Mesenteric fat pad (tissue), 1 donor: ENCODE data around the gene SEC22B. TPM values are rescaled to one million over a fixed set of nuclear protein-coding genes. Genes with fewer than 3 reads are reported as not detected.
A peak's percentile ranks its signal among the peaks of the same experiment; 100 is the strongest.
"Not testable (repeated sequence)": the region's sequence is repeated elsewhere in the genome, so short reads cannot be mapped to it uniquely, and the experiment has no call there.

ENCODE experiments used
- DNase-seq: peaks from one replicate; pipeline ENCODE4 v3.0.0-alpha.2; 2020; ENCODE audit warnings: low spot score
- long read RNA-seq: library from polyadenylated mRNA; unstranded; transcript quantifications from one replicate; pipeline ENCODE4 v2.0.0, GENCODE V29; 2020
- total RNA-seq: library from RNA; stranded (reverse); fragmentation: NEBNext Ultra II Directional; extraction: Animal tissue kit (Norgen Biotek cat#: 25700); gene quantifications from one replicate; pipeline ENCODE4 v1.2.1, GENCODE V29; 2021
- donor health status: DM: yes; HTN: yes; CAD: no.

Gene SEC22B
- total RNA-seq: 35.1 TPM
- long read RNA-seq, full-length matches to known transcripts: 223 of 263 reads
- long read RNA-seq, partial matches to known transcripts: 11 of 263 reads
- long read RNA-seq, other reads (novel, unspliced or antisense): 29 of 263 reads

DNA sequence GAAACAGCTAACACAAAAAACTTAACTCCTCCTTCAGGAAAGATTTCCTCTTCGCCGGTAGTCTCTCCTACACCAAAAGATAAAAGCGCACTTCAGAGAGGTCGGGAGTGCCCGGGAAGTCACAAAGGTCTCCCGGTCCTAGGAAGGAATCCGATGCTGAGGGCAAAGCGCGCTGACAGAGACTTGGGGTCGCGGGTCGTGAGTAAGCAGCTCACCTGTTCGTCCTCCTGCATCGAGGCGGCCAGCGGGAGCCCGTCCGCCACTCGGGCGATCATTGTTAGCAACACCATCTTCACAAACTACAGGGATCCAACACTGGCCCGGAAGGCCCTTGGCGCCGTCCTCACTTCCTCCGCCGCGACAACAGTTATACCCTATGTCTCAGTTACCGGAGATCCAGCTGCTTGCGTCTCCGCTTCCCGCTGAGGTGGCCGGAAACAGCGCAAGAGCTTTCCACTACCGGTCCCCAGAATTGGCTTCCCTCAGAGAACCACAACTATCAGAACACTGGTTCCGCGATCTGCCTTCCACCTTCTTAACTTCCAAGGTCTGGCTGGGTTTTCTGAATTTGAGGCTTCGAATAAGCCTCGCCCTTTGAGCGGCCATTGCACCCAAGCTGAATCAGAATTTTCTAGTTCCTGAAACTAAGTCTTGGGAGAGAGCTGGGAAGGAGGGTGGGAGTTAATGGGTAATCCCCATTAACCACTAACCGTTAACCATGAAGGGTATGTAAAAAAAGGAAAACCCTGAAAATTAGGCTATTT, at the start of gene SEC22B:
SEC22B (minus strand) TSS at position 429 of the 764 bp plus-strand sequence; CDS start at position 290, 139 bp downstream.
- DNase-seq: peak; percentile 93

DNA sequence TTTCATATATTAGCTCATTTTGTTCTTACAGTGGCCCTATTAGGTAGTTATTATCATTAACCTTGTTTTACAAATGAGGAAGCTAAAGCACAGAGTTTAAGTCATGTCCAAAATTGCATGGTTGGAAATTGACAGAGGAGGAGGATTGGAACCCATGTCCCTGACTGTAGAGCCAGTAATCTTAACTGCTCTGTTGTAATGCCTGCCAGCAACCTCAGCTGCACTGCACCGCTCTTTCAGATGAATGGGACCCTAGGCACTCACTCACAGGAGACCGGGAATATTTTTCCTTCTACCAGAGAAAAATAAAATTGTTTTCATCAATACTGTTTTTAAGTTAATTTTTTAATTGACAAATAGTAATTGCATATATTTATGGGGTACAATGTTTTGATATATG, 41.6 kb upstream of the SEC22B start:
- not testable (repeated sequence) for DNase-seq

DNA sequence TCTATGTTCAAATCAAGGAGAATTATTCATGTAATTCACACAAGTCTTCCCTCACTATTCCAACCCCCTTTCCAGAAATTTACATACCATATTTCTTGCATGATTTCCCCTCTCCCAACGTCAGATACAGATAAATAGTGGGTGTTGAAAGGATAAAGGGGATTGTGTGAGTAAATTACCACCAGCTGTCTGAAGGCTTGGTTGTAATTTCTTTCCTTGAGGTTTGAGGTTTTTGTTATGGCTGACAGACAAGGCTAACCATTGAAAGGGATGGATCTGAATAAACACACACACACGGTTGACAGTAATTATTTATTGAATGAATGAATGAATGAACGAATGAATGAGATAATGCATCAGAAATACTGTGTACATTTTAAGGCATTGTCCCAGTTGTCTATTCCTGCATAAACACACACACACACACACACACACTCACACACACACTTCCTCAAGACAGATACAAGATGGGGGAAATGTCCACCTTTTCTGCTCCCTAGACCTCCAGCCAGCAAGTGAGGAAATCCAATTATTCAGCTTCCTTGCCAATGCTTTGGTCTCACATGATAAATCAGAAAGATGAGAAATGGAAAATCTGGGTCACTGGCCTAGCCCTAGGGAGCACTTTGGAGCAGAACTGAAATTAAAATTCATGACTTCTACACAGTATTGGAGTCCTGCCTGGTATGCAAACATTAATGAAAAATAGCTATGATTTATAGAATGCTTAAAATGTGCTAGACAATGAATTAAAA, 41.0 kb upstream of the SEC22B start:
- not testable (repeated sequence) for DNase-seq

DNA sequence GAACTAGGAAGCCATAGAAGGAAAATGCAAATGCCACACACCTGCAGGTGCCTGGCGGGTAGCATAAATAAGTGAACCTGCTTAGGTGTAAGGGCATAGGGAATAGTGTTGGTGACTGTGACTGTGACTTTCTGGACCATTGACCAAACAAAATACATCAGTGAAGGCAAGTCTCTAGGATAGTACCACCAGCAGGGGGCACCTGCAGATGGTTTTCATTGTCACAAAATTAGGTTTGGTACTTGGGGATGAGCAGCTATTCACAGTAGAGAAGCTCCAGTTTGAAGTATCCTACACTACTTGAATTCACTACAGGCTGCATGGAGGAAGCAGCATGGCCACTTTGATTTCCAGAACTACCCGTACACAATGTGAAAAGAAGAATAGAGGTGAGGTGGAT, 37.3 kb upstream of the SEC22B start:
- not testable (repeated sequence) for DNase-seq

DNA sequence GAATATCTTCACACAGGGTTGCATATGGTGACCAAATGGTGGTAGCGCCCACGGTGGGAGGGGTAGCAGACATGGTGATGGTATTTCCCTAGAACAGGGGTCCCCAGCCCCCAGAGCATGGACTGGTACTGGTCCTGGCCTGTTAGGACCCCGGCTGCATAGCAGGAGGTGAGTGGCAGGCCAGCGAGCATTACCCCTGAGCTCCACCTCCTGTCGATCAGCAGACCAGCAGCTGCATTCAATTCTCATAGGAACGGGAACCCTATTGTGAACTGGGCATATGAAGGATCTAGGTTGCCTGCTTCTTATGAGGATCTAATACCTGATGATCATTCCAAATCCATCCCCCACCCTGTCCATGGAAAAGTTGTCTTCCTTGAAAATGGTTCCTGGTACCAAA, 34.4 kb upstream of the SEC22B start:
- not testable (repeated sequence) for DNase-seq

DNA sequence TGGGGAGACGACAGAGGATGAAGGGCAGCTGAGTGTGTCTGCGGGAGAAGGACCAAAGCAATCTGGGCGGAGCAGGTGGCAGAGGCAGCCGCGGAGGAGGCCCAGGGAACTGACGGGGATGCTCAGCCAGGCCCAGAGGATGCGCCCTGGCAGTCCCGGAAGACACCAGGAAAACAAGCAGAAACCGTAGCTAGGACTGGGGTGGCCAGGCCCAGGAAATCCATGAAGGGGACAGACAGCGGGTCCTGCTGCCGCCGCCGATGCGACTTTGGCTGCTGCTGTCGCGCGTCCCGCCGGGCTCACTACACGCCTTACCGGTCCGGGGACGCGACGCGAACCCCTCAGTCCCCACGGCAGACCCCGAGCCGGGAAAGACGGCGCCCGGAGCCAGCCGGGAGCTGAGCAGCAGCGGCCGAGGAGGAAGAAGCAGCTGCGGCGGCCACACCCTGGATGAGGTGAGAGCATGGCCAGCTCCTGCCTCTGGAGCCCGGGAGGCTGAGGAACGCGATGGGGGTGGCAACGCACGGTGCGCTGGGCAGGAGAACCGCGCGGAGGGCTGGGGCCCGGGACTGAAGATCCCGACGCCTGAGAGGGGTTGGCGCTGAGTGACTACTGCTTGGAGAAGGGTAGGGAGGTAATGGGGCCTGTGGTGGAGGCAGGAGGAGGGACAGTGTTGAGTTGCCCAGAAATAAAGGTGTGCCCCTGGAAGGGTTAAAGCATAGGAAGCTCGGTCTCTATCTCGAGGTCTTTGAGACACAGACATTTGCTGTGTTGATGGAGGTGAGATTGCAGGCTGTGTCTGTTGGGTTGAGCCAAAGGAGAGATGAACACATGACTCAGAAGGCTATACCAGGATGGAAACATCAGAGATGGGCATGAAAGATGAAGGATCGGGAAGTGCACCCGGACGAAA, 20.8 kb upstream of the SEC22B start:
- DNase-seq: peak; percentile 82

DNA sequence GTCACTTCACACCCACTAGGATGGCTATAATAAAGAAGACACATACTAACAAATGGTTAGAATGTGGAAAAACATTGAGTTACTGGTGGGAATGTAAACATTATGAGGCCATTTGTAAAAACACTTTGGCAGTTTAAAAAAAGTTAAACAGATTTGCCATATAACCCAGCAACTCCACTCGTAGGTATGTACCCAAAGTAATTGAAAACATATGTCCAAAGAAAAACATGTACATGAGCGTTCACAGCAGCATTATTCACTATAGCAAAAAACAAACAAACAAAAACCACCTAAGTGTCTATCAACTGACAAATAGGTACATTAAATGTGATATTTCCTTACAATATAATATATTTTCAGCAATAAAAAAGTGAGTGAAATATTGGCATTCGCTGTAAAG, 12.3 kb upstream of the SEC22B start:
- DNase-seq: not testable (repeated sequence)

DNA sequence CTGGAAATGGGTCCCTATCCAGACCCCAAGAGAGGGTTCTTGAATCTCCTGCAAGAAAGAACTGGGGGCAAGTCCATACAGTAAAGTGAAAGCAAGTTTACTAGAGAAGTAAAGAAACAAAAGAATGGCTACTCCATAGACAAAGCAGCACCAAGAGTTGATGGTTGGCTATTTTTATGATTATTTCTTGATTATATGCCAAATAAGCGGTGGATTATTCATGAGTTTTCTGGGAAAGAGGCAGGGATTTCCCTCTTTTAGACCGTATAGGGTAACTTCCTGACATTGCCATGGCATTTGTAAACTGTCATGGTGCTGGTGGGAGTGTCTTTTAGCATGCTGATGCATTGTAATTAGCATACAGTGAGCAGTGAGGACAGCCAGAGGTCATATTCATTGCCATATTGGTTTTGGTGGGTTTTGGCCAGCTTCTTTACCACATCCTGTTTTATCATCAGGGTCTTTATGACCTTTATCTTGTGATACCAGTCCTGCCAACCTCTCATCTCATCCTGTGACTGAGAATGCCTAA, 5.9 kb upstream of the SEC22B start:
- DNase-seq: not testable (repeated sequence)

DNA sequence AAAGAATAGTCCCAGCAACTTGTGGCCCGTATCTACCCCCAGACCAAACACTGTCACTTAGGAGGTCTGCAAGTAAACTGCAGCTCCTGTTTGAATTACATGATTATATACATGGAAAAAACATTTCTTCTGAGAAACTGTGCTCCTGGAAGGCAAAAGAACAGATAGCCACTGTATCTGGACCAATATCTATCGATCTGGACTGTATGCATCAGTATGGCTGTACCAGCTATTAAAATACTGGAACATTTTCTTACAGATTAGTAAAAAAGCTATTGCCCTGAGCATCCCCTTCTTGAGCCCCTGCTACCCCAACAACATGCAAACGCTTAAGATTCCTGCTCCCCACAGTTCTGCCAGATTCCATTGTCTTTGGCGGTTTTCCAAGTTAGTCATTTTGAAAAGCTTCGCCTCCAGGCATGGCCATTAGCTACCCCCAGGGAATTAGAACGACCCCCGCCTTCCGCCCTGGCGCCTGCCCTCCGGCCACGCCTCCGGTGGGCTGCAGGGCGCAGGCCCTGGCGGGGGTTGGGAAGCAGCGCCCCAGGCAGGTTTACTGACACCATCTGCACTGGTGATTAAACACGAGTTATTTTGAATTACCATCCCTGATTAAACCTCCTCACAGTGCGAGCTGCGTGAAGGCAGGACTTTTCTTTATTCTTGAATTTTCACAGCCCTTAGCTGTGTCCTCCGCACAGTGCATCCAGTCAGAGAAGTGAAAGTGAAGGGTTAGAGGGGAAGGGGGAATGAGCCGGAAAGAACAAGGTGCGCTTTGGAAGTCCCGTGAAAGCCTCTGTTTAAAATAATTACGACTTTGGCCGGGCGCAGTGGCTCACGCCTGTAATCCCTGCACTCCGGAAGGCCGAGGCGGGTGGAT, 3.7 kb upstream of the SEC22B start:
- DNase-seq: peak; percentile 72

DNA sequence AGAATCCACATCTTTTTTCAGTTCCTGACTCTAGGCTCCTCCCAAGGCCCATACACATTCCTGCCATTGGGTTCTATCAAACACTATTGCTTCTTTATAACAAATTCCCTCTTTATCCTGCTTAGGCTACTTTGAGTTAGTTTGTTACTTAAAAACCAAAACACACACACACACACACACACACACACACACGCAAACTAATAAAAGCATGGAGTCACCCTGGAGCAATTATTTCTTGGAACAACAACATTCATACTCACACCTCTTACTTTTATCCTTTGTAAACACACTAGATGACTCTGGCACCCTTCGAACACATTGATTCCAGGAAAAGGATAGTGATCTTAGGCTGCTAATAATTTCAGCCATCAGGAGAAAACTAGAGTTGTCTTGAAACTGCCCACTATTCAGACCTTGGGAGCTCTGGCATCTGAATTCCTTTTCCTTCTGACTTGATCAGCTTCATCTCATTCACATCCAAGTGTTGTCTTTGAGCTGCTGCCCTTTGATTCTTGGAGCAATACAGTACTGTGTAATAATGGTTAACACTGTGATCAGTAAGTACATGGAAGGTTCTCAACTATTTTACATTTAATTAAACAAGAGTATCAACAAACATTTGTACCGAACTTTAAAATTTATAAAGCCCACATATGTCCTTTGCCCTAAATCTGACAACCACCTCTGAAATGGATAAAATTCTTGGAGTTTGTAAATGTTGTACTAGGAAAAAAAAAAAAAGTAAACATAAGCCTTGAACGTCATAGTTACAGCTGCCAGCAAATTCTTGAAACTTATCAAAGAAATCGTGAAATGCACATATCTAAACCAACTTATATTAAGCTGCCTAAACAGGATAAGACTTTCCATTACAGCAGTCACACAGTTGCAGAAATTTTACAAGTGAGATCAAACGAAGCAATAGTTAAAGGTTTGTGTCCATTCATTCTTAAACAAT, 2.8 kb upstream of the SEC22B start:
- DNase-seq: no peak

DNA sequence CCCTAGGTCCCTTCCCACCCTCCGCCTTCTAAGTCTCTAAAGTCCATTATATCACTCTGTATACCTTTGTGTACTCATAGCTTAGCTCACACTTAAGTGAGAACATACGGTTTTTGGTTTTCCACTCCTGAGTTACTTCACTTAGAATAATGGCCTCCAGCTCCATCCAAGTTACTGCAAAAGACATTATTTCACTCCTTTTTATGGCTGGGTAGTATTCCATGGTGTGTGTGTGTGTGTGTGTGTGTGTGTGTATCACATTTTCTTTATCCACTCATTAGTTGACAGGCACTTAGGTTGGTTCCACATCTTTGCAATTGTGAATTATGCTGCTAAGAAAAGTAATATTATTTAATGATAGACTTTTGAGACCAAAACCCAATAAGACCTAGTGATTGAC, 1.7 kb upstream of the SEC22B start:
- DNase-seq: not testable (repeated sequence)

DNA sequence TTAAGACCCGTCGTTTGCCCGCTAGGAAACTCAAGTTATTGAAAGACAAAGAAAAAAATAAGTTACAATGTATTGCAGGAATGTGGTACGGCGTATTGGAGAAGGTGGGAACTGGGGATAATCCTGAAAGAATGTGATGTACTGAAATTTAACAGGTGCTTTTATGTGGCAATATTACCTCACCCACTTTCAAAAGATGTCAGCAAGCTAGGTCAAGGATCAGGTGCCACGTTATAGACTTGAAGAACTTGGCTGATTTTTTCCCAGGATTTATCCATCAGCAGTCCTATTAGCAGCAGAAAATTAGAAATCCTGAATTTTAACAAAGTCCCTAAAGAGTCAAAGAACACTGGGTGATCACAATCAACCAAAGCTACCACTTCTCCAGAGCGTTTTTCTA, 632 bp downstream of the SEC22B start:
- not testable (repeated sequence) for DNase-seq

DNA sequence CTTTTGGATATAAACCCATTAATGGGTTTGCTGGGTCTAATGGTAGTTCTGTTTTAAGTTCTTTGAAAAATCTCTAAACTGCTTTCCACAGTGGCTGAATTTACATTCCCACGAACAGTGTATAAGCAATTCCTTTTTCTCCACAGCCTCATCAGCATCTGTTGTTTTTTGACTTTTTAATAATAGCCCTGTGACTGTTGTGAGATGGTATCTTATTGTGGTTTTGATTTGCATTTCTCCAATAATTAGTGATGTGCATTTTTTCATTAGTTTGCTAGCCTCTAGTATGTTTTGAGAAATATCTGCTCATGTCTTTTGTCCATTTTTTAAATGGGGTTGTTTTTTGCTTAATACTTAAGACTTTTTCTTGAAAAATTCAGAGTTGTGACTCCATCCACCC, 11.6 kb downstream of the SEC22B start:
- not testable (repeated sequence) for DNase-seq

DNA sequence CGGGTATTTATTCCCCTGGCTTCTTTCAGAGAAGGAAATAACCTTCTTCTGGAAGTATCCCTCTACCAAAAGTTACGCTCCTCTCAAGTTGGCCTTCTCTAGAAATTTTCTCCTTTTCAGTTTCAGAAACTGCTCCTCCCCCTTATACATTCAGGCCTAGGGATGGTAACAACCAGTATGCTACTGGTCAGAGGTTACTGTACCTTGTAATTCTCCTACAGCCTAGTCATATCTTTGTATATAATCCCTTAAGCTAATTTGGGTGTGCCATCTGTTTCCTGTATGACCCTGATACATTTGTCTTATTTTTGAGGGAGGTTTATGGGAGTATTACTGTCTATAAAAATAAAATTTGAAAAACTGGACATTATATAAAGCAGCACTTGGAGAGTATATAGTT, 14.3 kb downstream of the SEC22B start:
- not testable (repeated sequence) for DNase-seq

DNA sequence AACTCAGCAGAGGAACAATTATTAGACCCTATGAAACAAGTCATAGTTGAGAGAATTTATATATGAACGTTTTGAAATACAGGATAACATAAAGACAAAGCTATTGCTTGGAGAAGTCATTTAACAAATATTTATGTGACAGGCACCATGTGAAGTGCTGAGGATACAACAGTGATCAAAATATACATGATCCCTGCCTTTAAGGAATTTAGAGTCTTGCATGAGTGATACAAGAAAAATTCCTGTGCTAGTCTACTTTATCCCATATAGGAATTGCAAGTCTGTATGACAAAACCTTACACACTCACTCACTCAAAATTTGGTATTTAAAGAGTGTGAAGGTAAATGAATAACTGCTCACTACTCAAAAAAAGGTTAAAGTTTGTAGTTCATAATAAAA, 17.8 kb downstream of the SEC22B start:
- not testable (repeated sequence) for DNase-seq

DNA sequence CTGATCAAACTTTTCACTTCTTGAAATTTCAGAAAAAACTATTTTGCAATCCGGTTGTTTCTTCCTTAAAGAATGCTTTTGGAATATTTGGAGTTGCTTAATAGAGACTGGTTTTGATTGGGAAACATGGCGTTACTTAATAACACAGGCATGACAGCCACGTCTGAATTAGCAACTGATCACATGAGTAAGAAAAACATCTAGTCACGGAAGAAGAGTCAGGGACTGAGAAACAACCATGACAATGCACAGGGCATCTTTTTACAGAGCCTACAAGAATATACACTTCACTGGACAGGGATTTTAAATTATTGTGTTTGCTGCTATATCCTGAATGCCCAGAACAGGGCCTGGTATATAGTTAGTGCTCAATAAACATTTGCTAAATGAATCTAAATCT, 18.2 kb downstream of the SEC22B start:
- DNase-seq: not testable (repeated sequence)

DNA sequence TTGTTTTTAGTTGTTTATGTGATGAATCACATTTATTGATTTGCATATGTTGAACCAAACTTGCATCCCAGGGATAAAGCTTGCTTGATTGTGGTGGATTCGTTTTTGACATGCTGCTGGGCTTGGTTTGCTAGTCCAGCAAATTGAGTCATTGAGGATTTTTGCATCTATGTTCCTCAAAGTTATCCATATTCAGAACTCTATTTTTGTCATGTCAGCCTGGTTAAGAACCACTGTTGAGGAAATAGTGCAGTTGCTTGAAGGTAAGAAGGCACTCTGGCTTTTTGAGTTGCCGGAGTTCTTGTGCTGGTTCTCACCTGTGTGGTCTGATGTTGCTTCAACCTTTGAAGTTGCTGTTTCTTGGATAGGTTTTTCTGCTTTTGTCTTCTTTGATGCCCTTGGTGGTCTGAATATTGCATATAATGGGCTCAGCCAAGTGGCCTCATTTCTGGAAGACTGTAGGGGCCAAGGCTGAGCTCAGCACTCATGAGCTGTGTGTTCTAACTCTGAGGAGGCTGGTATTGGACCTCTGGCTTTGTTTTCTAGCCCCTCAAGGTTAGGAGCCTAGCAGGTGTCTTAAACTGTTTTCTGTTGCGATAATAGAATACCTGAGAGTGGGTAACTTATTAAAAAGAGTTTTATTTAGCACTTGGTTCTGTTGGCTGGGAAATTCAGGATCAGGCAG, 26.0 kb downstream of the SEC22B start:
- DNase-seq: not testable (repeated sequence)
